Upper lobe of left lung (tissue), 6 donors: ENCODE data around the gene TBL1Y. TPM values are rescaled to one million over a fixed set of nuclear protein-coding genes. Genes with fewer than 3 reads are reported as not detected.
"Not testable (repeated sequence)": the region's sequence is repeated elsewhere in the genome, so short reads cannot be mapped to it uniquely, and the experiment has no call there.

Source experiments
- ATAC-seq, 2 donors: fragments of 200-7000 bp; cut with Tn5 transposase; one replicate each; pipeline ENCODE4 v1.9.1; 2022; ENCODE audit warnings: mild to moderate bottlenecking in 2 of 2, moderate library complexity in 2 of 2; ENCODE audit not compliant: low FRiP score in 2 of 2
- DNase-seq, 2 donors: peaks; one replicate each; pipeline ENCODE4 v3.0.0-alpha.2; 2019 to 2020
- H3K27ac ChIP-seq, 4 donors: fragments of 200-600 bp; sonication (generic); one replicate each; pipeline ENCODE4 v1.5.1; 2016 to 2019
- H3K27me3 ChIP-seq, 4 donors: fragments of 200-600 bp; sonication (generic); one replicate each; pipeline ENCODE4 v1.5.1; 2017 to 2019
- H3K36me3 ChIP-seq, 4 donors: fragments of 200-600 bp; sonication (generic); one replicate each; pipeline ENCODE4 v1.5.1; 2016 to 2019
- H3K4me1 ChIP-seq, 4 donors: fragments of 200-600 bp; sonication (generic); one replicate each; pipeline ENCODE4 v1.5.1; 2018 to 2019
- H3K4me3 ChIP-seq, 4 donors: fragments of 200-600 bp; sonication (generic); one replicate each; pipeline ENCODE4 v1.5.1; 2017 to 2019; ENCODE audit warnings: mild to moderate bottlenecking in 2 of 4, moderate library complexity in 1 of 4
- H3K9me3 ChIP-seq, 4 donors: fragments of 200-600 bp; sonication (generic); one replicate each; pipeline ENCODE4 v1.5.1; 2018 to 2019
- CTCF ChIP-seq, 6 experiments: fragments of 450-650 bp in 4 of 6; fragments of 200-600 bp in 2 of 6; sonication (generic) in 2 of 6; IDR thresholded peaks; one replicate each; pipeline ENCODE4 v1.5.1; 2016 to 2019; ENCODE audit warnings: antibody characterized with exemption in 6 of 6
- EP300 ChIP-seq, 4 donors: sonication (generic); formaldehyde crosslinking; IDR thresholded peaks; one replicate each; pipeline ENCODE4 v1.5.1; 2017; ENCODE audit warnings: antibody characterized with exemption in 4 of 4, control low read depth in 2 of 4
- POLR2A ChIP-seq, 4 donors: fragments of 450-650 bp; IDR thresholded peaks; one replicate each; pipeline ENCODE4 v1.5.1; 2016 to 2017; ENCODE audit warnings: antibody characterized with exemption in 4 of 4, mild to moderate bottlenecking in 2 of 4
- POLR2AphosphoS5 ChIP-seq, 2 donors: sonication (generic); formaldehyde crosslinking; IDR thresholded peaks; one replicate each; pipeline ENCODE4 v1.5.1; 2017; ENCODE audit warnings: antibody characterized with exemption in 2 of 2
- whole genome bisulfite sequencing, 2 donors: methylation state at CpG; one replicate each; pipeline ENCODE4 v1.1.5; 2017 to 2018; 5-methylcytosine and 5-hydroxymethylcytosine counted together
- total RNA-seq, 6 donors: library from RNA; depleted of rRNA in 4 of 6; stranded (reverse); fragments of >200 nt in 4 of 6; gene quantifications; one replicate each; pipeline versions ENCODE4 v1.1.0 to v1.2.1, GENCODE V29; 2016 to 2021
- donor health status: DM: no; HTN: no; CAD: no; lungs with moderate emphysema.
- donor health status: DM: no; HTN: yes; CAD: no; lungs with severe emphysema.

The TBL1Y gene
- total RNA-seq, 6 donors from 2014 or later: 1.4 to 4.2 (median 1.5) TPM; not detected in 3

- H3K4me1 ChIP-seq: no peaks in the 10 kb centered on the region
- ATAC-seq (no peak), DNase-seq (no peak)
- H3K36me3 ChIP-seq: no peaks in the 10 kb centered on the region
- no peaks in the 10 kb centered on the region for H3K9me3 ChIP-seq
- no peaks in the 10 kb centered on the region for H3K27me3 ChIP-seq
- TF ChIP-seq CTCF (IDR thresholded peaks at IDR 0.05) (no peak), POLR2A (IDR thresholded peaks at IDR 0.05) (no peak), POLR2AphosphoS5 (IDR thresholded peaks at IDR 0.05) (no peak), EP300 (IDR thresholded peaks at IDR 0.05) (no peak)
- H3K27ac ChIP-seq: no peak overlapping the region
- H3K4me3 ChIP-seq: no peak overlapping the region
Observed at GRCh38 chrY:7078725-7079124, 168.2 kb downstream of the TBL1Y start.

GRCh38 chrY:7080548-7080947 is 170.1 kb downstream of the TBL1Y start:
- not testable (repeated sequence) for H3K4me3 ChIP-seq, H3K27ac ChIP-seq, H3K36me3 ChIP-seq, ATAC-seq, H3K27me3 ChIP-seq, H3K9me3 ChIP-seq, DNase-seq, H3K4me1 ChIP-seq
- WGBS, 2 donors: 57% methylated on average over 1 of the region's 4 CpGs; no CpG with 5 or more reads in 1 of the 2 donors

GRCh38 chrY:7085606-7086005 is 175.1 kb downstream of the TBL1Y start:
- Histone ChIP-seq H3K27me3 (no peaks in the 10 kb centered on the region), H3K4me3 (no peak overlapping the region), H3K9me3 (no peaks in the 10 kb centered on the region), H3K27ac (no peak overlapping the region), H3K36me3 (no peaks in the 10 kb centered on the region), H3K4me1 (no peaks in the 10 kb centered on the region)
- TF ChIP-seq EP300 (IDR thresholded peaks at IDR 0.05) (no peak), CTCF (IDR thresholded peaks at IDR 0.05) (peak in 2 of 6 experiments; percentile 56 to 67), POLR2AphosphoS5 (IDR thresholded peaks at IDR 0.05) (no peak)
- DNase-seq (peak in 1 of 2 donors; percentile 94), ATAC-seq (peak in 1 of 2 donors; percentile 80)
- WGBS, 2 donors: 3% methylated on average over 9 of the region's 10 CpGs; no CpG with 5 or more reads in 1 of the 2 donors

- Histone ChIP-seq H3K27ac (no peak overlapping the region), H3K4me1 (no peaks in the 10 kb centered on the region), H3K4me3 (no peak overlapping the region), H3K36me3 (no peaks in the 10 kb centered on the region), H3K9me3 (no peaks in the 10 kb centered on the region), H3K27me3 (no peaks in the 10 kb centered on the region)
- WGBS, 2 donors: 75% methylated on average over 1 of the region's 1 CpG; no CpG with 5 or more reads in 1 of the 2 donors
- TF ChIP-seq EP300 (IDR thresholded peaks at IDR 0.05) (no peak), CTCF (IDR thresholded peaks at IDR 0.05) (no peak), POLR2A (IDR thresholded peaks at IDR 0.05) (no peak), POLR2AphosphoS5 (IDR thresholded peaks at IDR 0.05) (no peak)
- ATAC-seq (no peak), DNase-seq (no peak)
Observed at GRCh38 chrY:7092836-7093235, 182.3 kb downstream of the TBL1Y start.

GRCh38 chrY:7094365-7094764 is 183.9 kb downstream of the TBL1Y start:
- ATAC-seq (no peak), DNase-seq (no peak)
- no CpG with 5 or more reads among the region's 2 CpGs for WGBS, 2 donors
- Histone ChIP-seq H3K4me1 (no peaks in the 10 kb centered on the region), H3K9me3 (no peaks in the 10 kb centered on the region), H3K27ac (no peak overlapping the region), H3K36me3 (no peaks in the 10 kb centered on the region), H3K27me3 (no peaks in the 10 kb centered on the region), H3K4me3 (no peak overlapping the region)
- TF ChIP-seq CTCF (IDR thresholded peaks at IDR 0.05) (no peak), POLR2A (IDR thresholded peaks at IDR 0.05) (no peak), EP300 (IDR thresholded peaks at IDR 0.05) (no peak), POLR2AphosphoS5 (IDR thresholded peaks at IDR 0.05) (no peak)
